OCI-LY1 (cell line): ENCODE measurements around the gene ZBTB16.

Experiments used
- CTCF ChIP-seq: fragments of 200-600 bp; sonication (generic), shearing (Covaris generic); IDR thresholded peaks from 2 replicates; pipeline ENCODE4 v1.5.1; 2017; ENCODE audit warnings: mild to moderate bottlenecking, antibody characterized with exemption, low read length, moderate library complexity, mixed read lengths
- EZH2 ChIP-seq: fragments of 200-600 bp; sonication (generic), shearing (Covaris generic); IDR thresholded peaks from 2 replicates; pipeline ENCODE4 v1.8.0; 2017; ENCODE audit warnings: borderline replicate concordance, mixed run types, mild to moderate bottlenecking, antibody characterized with exemption, low read length, moderate library complexity, mixed read lengths

- no peak for TF ChIP-seq CTCF
- no peak for TF ChIP-seq EZH2
Measured at GRCh38 chr11:114182471-114183043, 123.0 kb downstream of the ZBTB16 start.
